Embryonic facial prominence (tissue), 1 donor: ENCODE results near the gene FBXO41.

ENCODE experiments used
- DNase-seq: peaks from one replicate; pipeline ENCODE4 v3.0.0-alpha.2; 2016; ENCODE audit errors: extremely low spot score

The FBXO41 gene

GRCh38 chr2:73239776-73240175, 44.5 kb downstream of the FBXO41 start:
- no peak for DNase-seq

- DNase-seq = no peak
Measured at GRCh38 chr2:73238976-73239375, 45.3 kb downstream of the FBXO41 start.

DNA sequence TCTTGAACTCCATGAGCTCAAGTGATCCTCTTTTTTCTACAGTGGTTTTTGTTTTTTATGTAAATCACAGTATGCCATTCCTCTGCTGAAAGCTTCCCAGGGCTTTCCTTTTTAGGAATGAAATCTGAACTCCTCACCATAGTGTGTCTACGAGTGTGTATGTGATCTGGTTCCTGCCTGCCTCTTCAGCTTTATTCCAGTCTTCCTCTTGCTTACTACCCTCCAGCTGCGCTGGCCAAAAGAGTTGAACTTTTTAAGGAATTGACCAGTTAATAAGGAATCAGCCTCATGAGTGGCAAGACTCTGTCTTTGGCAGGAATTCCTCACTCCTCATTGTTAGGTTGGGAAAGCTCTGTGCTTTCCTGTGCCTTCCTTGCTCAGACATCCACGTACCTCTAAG, 46.1 kb downstream of the FBXO41 start:
- DNase-seq = no peak

DNA sequence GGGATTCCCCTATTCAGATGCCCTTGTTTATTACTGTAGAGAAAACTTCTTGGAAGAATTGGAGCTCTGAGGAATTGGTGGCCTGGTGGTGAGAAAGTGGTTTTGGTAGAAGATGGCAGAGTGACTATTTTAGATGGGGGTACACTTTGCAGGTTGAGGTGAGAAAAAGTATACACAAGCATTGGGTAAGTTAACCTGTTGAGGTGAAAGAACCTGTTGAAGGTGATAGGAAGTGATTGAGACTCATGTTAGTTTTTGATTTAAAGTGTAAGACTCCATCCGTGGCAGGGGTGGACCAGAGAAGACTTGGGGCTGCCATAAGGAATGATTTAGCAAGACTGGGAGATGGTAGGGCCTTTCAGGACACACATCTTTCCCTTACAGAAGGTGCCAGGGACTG, 47.1 kb downstream of the FBXO41 start:
- no peak for DNase-seq

GRCh38 chr2:73235315-73236028, 48.8 kb downstream of the FBXO41 start:
- no peak for DNase-seq

DNA sequence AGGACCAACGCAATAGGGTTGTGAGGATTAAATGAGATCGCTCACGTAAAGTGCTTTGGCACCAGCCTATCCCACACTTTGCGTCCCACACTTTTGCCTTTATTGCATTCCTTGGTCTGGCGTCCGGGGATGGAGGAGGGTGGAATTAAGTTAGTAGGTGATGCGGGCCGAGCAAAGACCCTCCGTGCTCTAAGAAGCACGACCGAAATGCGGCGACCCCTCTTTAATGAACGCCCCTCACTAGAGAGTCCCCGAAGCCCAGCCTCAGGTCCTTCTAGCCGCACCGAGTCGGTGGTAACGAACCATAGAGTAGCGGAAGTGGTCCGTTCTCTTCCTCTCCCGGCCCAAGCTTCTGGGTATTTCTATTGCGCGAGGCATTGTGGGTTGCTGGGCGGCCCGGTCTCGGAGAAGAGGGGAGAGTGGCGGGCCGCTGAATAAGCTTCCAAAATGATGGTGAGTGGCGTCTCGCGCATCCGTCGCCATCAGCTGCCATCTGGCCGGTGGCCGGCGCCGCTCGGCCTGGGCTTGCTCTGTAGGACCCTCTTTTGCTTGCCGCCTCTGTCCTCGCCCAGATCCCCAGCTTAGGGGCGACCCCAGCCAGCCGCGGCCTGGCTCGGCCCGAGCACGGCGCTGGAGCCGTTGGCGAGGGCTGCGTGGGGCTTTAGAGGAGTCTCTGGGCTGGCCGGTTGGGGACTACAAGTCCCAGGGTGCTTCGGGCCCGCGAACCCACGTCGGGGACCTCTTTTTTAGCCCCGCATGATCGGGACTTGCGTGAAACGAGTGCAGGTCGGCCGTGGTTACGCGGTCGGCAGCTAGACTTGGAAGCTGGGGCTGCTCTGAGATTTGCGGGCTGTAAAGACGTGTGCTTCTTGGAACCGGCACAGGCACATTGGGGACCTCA, 50.1 kb downstream of the FBXO41 start, which contains the start of gene CCT7:
CCT7 (plus strand) TSS at position 377 of the 901 bp plus-strand sequence; CDS start at position 448, 71 bp downstream.
- DNase-seq = peak; percentile 89

GRCh38 chr2:73233154-73233931, 50.9 kb downstream of the FBXO41 start, which contains the start of gene PRADC1:
Gene PRADC1, minus strand, starts transcription at chr2:73233239. Its CDS starts 79 bp downstream, at chr2:73233160.
- peak; percentile 97 for DNase-seq

GRCh38 chr2:73232403-73233153, 51.7 kb downstream of the FBXO41 start:
- no peak for DNase-seq

DNA sequence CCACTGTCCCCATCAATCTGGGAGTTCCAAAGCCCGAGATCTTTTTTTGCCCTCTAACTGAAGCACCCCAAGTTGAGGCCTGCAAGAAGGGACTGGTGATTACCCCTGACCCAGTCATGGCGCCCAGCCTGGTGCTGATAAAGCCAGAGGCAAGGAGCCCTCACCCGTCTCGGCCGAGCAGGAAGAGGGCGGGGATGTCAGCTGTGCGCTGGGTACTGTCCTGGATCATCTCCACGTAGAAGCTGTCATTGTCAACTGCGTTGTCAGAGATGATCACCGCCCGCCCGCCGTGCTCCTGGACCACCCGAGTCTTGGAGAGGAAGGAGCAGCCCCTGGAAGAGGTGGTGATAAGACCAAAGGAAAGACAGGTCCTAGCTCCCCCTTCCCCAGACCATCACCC, 55.6 kb downstream of the FBXO41 start:
- DNase-seq = no peak

DNA sequence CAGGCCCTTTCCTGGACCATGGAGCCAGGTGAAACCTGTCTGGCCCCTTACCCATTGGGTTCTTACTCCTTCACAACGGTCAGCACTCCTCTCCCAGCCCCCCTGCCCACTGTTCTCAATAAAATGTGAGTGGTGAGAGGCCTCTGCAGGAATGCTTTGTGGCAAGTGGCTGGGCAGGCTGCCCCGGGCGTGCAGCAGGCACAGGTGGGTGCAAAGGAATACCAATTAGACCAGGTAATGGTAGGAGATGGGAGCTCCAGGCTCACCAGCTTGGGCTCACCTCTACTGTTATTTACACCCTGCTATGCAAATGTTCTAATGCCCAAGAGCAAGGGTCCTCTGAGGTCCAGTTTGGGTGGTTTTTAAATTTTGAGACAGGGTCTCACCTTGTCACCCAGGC, 57.2 kb downstream of the FBXO41 start:
- no peak for DNase-seq

- no peak for DNase-seq
Measured at GRCh38 chr2:73225513-73226360, 58.5 kb downstream of the FBXO41 start.

GRCh38 chr2:73223821-73224220, 60.5 kb downstream of the FBXO41 start:
- no peak for DNase-seq

DNA sequence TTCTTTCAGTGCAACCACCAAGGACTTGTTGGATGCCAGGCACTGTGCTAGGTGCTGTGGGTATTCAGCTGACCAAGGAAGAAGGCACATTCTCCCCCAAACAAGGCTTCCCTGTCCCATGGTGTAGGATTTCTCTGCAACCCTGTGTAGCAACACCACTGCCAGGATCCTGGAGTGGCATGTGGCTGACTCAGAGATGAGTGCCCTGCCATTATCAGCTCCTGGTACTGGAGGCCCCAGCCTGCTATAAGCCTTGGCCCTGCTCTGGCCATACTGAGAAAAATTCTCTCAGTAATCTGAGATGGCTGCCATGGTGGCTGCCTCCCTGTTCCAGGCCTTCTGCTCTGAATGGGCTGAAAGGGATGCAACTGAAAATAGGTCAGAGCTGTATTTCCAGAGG, 66.0 kb downstream of the FBXO41 start:
- no peak for DNase-seq

- DNase-seq = no peak
Measured at GRCh38 chr2:73217826-73218225, 66.5 kb downstream of the FBXO41 start.

DNA sequence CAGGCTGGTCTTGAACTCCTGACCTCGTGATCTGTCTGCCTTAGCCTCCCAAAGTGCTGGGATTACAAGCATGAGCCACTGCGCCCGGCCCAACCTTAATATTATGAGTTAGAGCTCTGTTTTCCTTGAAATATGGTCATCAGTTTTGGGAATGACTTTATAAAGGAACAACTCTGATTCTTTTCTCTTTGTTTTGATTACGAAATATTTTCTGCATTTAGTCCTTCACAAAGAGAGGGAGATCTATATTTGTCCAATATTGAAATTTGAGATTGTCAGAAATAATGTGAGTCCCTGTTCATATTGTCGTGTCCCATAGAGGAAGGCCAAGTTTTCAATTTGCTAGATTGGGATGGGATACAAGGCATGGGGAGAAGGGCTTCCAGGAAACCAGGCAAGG, 67.1 kb downstream of the FBXO41 start:
- no peak for DNase-seq

GRCh38 chr2:73215254-73215653, 69.0 kb downstream of the FBXO41 start:
- no peak for DNase-seq

DNA sequence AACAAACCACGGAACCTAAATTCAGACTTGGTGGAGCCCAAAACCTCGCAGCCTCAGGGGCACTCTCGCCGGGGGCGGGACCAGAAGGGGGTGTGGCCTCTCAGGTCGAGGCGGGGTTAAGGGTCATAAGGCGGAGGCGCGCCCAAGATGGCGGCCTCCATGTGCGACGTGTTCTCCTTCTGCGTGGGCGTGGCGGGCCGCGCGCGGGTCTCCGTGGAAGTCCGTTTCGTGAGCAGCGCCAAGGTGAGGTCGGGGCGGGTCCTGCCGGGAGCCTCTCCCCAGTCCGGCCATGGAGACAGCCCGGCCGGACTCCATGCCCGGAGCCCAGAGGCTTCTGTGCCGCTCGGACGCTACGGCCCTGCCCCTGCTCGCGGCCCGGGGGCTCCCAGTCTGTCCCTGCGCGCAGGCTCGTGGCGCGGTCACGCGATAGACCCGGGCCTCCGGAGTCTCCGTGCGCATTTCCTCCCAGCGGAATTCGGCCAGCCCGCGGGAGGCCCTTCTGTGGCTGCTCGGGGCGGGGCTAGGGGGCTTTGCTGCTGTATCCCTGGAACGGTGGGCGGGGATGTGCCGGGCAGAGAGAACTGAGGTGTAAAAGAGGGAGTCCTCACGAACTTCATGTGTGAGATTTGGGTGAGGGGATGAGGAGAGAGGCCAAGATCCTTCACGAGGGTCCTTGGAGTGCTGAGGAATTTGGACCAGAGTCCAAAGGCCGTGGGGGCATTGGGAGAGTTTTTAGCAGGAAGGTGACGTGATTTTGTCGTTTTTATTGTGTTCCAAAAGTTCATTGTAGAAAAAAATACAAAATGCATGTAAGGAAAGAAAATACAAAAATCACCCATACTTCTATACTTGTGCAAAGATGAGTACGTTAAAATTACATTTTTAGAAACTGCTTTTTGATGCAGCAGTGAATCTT, 69.9 kb downstream of the FBXO41 start, which contains the start of gene SMYD5:
SMYD5 (plus strand) TSS at position 126 of the 916 bp plus-strand sequence; CDS start at position 148, 22 bp downstream.
- peak; percentile 43 for DNase-seq

GRCh38 chr2:73212448-73213176, 71.7 kb downstream of the FBXO41 start:
- no peak for DNase-seq
